HTERT RPE-1 (cell line): ENCODE data around the gene DLG2.
"Not testable (repeated sequence)": the region's sequence is repeated elsewhere in the genome, so short reads cannot be mapped to it uniquely, and the experiment has no call there.

Experiments
- in situ Hi-C: fragments of 300-500 bp; cut with MboI; formaldehyde crosslinking; loops from 4 replicates; pipeline ENCODE4 v1.14.3; 2020; ENCODE audit warnings: low sequenced_read_pairs

DLG2 gene

DNA sequence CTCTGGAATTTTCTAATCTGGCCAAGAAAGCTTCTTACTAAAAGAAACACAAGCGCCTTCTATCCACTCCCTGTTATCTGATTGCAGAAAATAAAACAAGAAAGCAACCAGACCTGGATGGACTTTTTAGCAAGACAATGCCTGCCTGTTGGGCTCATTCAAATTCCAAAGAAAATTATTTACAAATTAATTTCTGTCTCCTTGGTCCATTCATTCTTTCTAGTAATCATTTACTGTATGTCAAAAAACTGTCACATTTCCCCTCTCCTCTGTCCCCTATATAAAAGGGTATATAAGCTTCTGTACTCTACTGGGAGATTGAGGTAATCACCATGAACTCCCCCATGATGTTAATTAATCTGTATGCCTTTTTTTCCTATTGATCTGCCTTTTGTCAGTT lies 279.9 kb downstream of the DLG2 start:
- in situ Hi-C loops: no loop called here

DNA sequence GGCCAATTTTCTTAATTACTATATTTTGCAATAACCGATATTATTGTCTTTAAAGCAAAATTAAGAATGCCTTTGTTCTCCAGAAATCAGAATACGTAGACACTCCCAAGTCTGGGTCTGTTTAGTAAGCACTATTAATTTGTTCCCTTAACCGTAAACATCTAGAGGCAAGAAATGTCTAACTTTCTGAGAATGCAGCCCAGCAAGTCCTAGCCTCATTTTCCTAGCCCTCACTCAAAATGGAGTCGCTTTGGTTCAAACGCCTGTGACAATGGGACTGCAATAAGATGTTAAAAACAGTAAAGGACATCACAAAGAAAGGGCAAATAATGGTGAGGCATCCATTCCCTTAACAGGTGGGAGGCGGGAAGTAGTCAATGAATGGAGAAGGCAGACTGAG lies 280.7 kb downstream of the DLG2 start:
- in situ Hi-C loops: no loop called here

DNA sequence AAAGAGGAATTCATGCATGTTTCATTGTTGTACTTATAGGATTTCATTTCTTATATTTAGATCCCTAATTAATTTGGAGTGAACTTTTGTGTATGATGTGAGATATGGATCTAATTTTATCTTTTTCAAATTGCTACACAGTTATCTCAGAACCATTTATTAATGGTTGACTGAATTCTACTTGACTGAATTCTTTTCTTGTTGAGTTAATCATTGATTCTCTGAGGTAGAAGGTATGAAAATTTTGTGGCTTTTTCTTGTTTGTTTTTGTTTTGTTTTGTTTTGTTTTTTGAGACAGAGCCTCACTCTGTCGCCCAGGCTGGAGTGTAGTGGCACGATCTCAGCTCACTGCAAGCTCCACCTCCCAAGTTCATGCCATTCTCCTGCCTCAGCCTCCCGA lies 286.3 kb downstream of the DLG2 start:
- in situ Hi-C loops: not testable (repeated sequence)

- in situ Hi-C loops: no loop called here
Observed at GRCh38 chr11:85318573-85318972, 308.6 kb downstream of the DLG2 start.

- in situ Hi-C loops: no loop called here
Observed at GRCh38 chr11:85316967-85317366, 310.2 kb downstream of the DLG2 start.

- in situ Hi-C loops: no loop called here
Observed at GRCh38 chr11:85313741-85314140, 313.4 kb downstream of the DLG2 start.

DNA sequence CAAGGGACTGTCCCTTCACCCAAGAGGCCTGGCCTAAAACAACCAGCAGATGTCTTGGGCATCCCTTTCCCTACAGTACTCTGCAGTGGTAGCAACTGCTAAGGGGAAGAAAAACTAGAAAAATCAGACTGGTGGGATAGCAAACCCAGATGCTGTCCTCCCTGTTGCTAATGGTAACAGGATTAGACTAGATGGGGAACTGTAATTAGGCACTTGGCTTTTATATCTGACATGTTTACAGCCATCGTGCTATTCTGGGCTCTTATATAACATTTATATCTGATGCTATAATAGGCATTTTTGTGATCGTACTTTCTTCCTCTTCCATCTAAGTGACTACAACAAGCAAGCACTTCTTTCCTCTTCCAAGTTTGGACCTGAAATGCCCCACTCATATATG lies 316.7 kb downstream of the DLG2 start:
- in situ Hi-C loops: no loop called here

DNA sequence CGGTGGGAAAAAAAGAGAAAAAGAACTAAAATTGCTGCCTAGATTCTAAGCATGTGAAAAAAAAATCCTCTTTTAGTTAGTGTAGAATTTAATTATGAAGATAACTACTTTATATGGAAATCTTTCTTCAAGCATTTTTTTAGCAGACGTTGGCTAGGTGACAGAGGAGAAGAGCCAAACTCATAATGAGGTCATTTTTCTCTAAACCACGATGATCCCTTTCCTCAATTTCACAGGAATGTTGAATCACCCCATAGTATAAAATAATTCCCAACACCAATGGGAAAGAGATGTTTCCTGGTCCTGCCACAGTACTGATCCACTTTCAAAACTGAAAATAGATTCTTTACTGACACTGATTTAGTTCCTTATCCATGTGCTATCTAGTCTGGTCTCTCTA lies 319.8 kb downstream of the DLG2 start:
- in situ Hi-C loops: no loop called here

GRCh38 chr11:85301895-85302678 lies 325.1 kb downstream of the DLG2 start:
- in situ Hi-C loops: no loop called here

DNA sequence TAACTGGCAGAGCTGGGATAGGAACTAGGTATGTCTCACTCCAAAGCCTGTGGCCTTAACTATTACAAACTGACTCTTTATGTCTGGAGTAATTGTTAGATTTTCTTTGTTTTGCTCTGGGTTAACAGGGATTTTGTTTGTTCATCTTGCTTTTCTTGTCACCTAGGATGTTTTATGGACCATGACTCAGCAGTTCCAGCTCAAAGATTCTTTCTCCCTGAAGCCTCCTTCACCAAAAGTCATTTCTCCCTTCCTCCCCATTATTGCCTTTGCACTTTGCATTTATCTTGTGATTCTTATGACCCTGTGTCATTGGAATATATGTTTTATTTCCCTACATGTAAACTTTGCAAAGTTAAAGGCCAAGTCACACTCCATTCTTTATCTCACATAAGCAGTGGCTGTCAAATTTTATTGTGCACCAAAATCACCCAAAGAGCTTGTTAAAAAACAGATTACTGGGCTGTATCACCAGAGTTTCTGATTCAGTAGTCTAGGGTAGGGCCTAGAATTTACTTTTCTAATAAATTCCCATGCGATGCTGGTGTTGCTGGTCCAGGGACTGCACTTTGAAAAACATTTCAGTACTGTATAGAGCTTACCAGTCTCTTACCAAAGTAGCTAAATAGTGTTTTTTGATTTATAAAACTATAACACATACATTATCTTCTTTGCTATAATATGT lies 327.7 kb downstream of the DLG2 start:
- in situ Hi-C loops: no loop called here

- in situ Hi-C loops: no loop called here
Observed at GRCh38 chr11:85295694-85296271, 331.4 kb downstream of the DLG2 start.

- in situ Hi-C loops: no loop called here
Observed at GRCh38 chr11:85281550-85281949, 345.6 kb downstream of the DLG2 start.

DNA sequence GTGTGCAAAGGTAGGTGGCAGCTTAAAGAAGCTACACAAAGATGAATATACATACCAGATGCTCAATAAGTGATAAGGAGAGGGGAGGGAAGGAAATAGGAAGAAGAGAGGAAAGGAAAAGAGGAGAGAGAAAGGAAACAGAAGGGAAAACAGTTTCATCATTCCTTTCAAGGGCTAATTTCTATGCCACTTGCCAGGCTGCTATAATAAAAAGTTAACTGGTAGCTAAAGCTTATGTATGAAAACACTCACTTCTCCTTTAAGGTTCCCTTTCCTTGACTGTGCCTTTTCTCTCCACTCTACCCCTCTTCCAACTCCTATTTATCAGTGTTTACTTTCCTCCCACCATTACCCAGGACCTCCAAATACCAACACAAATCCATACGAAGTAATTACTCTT lies 347.9 kb downstream of the DLG2 start:
- in situ Hi-C loops: no loop called here

- in situ Hi-C loops: no loop called here
Observed at GRCh38 chr11:85277693-85278092, 349.5 kb downstream of the DLG2 start.

GRCh38 chr11:85276332-85276731 lies 350.8 kb downstream of the DLG2 start:
- in situ Hi-C loops: no loop called here

DNA sequence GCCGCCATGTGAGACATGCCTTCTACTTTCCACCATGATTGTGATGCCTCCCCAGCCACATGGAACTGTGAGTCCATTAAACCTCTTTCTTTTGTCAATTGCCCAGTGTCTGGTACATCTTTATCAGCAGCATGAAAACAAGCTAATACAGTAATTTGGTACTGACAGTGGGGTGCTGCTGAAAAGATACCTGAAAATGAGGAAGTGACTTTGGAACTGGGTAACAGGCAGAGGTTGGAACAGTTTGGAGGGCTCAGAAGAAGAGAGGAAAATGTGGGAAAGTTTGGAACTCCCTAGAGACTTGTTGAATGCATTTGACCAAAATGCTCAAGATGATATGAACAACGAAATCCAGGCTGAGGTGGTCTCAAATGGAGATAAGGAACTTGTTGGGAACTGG lies 356.8 kb downstream of the DLG2 start:
- in situ Hi-C loops: not testable (repeated sequence)

DNA sequence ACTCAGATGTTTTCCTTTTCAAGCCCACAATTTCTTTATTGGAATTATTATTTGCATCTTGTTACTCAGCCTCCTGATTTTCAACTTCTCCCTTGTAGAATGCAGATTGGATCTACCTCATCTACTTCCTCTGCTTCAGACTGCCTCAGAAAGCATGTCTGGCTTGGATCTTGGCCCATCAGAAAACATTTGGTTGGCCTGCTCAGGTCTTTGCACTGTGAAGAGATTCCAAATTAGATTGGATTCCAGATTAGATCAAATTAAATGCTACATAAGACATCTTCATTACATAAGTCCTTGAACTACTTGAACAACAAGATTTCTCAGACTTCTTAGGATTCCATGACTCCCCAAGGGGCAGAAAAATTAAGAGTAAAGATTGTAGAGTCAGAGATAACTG lies 358.0 kb downstream of the DLG2 start:
- in situ Hi-C loops: no loop called here

DNA sequence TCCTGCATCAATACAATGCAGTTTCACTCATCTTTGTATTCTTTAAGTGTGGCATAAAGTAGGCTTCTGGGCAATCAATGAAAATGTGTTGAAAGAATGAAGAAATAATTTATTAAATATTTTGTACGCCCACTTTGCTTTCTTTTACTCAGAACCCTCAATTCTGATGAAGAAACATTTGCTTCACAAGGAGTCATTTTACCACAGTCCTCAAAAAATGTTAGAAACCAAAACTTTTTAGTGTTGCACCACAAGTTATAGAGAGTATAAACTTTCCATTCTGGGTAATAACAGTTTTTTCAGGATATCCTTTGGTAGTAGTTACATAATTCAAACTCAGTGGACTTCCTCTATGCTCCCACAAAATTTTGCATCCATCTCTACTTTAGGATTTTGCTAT lies 360.5 kb downstream of the DLG2 start:
- in situ Hi-C loops: no loop called here

GRCh38 chr11:85263328-85263727 lies 363.8 kb downstream of the DLG2 start:
- in situ Hi-C loops: no loop called here

- in situ Hi-C loops: no loop called here
Observed at GRCh38 chr11:85257837-85258236, 369.3 kb downstream of the DLG2 start.

GRCh38 chr11:85256433-85256832 lies 370.7 kb downstream of the DLG2 start:
- in situ Hi-C loops: no loop called here

- in situ Hi-C loops: no loop called here
Observed at GRCh38 chr11:85249482-85249881, 377.7 kb downstream of the DLG2 start.
